WTC11 (cell line): ENCODE results near the gene C1orf232.

ENCODE experiments used
- KAT7 ChIP-seq: sonication (generic); formaldehyde crosslinking; IDR thresholded peaks from 2 replicates; pipeline ENCODE4 v1.8.1; 2023; ENCODE audit warnings: missing genetic modification reagents, mild to moderate bottlenecking, borderline replicate concordance
- TF ChIP-seq, protein P1 (sequence below): sonication (generic); formaldehyde crosslinking; IDR thresholded peaks from 2 replicates; pipeline ENCODE4 v1.8.1; 2022; ENCODE audit warnings: low read depth, mild to moderate bottlenecking, moderate library complexity, missing genetic modification reagents, borderline replicate concordance
- TF ChIP-seq, protein P2 (sequence below): fragments of 200-600 bp; IDR thresholded peaks from 2 replicates; pipeline ENCODE4 v1.8.0; 2022; ENCODE audit warnings: antibody characterized with exemption

DNA sequence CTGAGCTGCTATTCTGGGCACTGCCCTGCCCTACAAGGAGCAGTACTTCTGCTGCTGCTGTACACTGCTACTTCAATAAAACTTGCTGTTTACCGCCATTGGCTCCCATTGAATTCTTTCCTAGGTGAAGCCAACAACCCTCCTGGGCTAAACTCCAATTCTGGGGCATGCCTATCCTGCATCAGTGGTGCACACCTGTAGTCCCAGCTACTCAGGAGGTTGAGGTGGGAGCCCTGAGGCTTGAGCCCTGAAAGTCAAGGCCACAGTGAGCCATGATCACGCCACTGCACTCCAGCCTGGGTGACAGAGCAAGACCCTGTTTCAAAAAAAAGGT lies 36.0 kb downstream of the C1orf232 start:
- TF ChIP-seq KAT7 (CRISPR knock-in tag), result no peak
- TF ChIP-seq, protein P1, sequence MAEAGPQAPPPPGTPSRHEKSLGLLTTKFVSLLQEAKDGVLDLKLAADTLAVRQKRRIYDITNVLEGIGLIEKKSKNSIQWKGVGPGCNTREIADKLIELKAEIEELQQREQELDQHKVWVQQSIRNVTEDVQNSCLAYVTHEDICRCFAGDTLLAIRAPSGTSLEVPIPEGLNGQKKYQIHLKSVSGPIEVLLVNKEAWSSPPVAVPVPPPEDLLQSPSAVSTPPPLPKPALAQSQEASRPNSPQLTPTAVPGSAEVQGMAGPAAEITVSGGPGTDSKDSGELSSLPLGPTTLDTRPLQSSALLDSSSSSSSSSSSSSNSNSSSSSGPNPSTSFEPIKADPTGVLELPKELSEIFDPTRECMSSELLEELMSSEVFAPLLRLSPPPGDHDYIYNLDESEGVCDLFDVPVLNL (CRISPR knock-in tag), result no peak
- TF ChIP-seq, protein P2, sequence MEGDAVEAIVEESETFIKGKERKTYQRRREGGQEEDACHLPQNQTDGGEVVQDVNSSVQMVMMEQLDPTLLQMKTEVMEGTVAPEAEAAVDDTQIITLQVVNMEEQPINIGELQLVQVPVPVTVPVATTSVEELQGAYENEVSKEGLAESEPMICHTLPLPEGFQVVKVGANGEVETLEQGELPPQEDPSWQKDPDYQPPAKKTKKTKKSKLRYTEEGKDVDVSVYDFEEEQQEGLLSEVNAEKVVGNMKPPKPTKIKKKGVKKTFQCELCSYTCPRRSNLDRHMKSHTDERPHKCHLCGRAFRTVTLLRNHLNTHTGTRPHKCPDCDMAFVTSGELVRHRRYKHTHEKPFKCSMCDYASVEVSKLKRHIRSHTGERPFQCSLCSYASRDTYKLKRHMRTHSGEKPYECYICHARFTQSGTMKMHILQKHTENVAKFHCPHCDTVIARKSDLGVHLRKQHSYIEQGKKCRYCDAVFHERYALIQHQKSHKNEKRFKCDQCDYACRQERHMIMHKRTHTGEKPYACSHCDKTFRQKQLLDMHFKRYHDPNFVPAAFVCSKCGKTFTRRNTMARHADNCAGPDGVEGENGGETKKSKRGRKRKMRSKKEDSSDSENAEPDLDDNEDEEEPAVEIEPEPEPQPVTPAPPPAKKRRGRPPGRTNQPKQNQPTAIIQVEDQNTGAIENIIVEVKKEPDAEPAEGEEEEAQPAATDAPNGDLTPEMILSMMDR, result no peak
